GM12864 (cell line): ENCODE results near the gene CBLN1.

ENCODE experiments used
- DNase-seq: peaks from one replicate; pipeline ENCODE4 v3.0.0-alpha.2; 2011; ENCODE audit warnings: low read depth
- H3K4me3 ChIP-seq: 2 replicates; pipeline ENCODE4 v1.5.1; 2011; ENCODE audit warnings: mild to moderate bottlenecking, low read depth, low read length, control low read depth
- TF ChIP-seq, protein P1 (sequence below): IDR thresholded peaks from 2 replicates; pipeline ENCODE4 v1.5.1; 2011; ENCODE audit warnings: low read depth, mild to moderate bottlenecking, moderate library complexity, low read length, control low read depth, inconsistent platforms; ENCODE audit errors: missing control alignments

The CBLN1 gene

GRCh38 chr16:49282690-49283375 lies 1.2 kb upstream of the CBLN1 start:
- DNase-seq = no peak
- TF ChIP-seq, protein P1, sequence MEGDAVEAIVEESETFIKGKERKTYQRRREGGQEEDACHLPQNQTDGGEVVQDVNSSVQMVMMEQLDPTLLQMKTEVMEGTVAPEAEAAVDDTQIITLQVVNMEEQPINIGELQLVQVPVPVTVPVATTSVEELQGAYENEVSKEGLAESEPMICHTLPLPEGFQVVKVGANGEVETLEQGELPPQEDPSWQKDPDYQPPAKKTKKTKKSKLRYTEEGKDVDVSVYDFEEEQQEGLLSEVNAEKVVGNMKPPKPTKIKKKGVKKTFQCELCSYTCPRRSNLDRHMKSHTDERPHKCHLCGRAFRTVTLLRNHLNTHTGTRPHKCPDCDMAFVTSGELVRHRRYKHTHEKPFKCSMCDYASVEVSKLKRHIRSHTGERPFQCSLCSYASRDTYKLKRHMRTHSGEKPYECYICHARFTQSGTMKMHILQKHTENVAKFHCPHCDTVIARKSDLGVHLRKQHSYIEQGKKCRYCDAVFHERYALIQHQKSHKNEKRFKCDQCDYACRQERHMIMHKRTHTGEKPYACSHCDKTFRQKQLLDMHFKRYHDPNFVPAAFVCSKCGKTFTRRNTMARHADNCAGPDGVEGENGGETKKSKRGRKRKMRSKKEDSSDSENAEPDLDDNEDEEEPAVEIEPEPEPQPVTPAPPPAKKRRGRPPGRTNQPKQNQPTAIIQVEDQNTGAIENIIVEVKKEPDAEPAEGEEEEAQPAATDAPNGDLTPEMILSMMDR = no peak
- H3K4me3 ChIP-seq = peak overlapping the region; percentile 55

- TF ChIP-seq, protein P1 = peak; percentile 41
- DNase-seq = peak; percentile 52
- H3K4me3 ChIP-seq = peak overlapping the region; percentile 55
These were observed 405 bp upstream of the CBLN1 start for GRCh38 chr16:49281843-49282642.

DNA sequence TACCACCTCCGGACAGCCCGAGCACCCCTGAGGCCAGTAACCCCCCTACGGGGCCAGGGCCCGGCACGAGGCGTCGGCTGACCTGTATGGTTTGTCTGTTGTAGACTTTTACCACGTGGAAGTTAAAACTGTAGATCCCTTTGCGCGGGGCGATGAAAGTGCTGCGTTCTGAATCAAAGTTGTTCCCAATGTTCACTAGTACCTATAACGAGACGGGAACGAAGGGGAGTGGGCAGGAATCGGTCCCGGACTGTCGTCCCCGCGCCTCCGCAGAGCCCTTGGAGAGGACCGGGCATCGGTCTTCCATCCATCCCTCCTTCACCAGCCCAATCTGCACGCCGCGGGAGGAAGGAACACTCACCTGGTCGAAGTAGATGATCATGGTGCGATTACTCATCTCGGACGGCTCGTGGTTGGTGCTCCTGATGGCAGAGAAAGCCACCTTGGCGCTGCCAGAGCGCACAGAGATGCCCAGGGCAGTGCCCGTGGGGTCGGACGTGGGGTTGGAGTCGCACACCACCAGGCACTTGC lies 732 bp downstream of the CBLN1 start:
- TF ChIP-seq, protein P1 = no peak
- DNase-seq = no peak
- H3K4me3 ChIP-seq = no peak overlapping the region

DNA sequence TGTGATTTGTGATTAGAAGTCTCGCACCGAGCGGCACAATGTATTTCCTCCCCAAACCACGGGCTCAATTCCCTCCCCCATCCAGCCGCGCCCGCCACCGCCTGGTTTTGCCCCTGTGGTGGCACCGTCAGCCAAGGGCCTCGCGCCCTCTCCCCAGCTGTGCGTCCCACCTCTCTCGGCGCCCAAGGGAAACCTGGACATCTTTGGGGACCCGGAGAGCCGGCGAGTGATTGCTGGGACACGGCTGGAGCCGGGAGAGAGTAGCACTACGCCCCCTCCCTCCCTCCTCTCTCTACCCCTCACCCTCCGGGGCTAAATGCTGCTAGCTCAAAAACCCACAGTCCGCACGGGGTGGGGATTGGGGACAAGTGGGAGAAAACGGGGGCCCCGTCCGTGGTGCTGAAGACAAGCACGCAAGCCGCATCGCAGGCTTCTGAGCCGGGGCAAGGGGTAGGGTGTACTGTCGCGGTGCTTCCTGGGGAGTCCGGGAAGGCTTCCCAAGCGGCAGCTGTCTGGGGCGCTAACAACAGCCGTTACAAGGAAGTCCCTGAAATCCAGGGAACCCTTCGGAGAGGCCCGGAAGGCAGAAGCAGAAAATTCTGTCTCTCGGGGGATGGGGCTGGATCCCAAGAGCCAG lies 1.4 kb downstream of the CBLN1 start:
- TF ChIP-seq, protein P1 = no peak
- H3K4me3 ChIP-seq = no peak overlapping the region
- no peak for DNase-seq

GRCh38 chr16:49278944-49279725 lies 2.5 kb downstream of the CBLN1 start:
- no peak overlapping the region for H3K4me3 ChIP-seq
- DNase-seq = no peak
- TF ChIP-seq, protein P1 = no peak

DNA sequence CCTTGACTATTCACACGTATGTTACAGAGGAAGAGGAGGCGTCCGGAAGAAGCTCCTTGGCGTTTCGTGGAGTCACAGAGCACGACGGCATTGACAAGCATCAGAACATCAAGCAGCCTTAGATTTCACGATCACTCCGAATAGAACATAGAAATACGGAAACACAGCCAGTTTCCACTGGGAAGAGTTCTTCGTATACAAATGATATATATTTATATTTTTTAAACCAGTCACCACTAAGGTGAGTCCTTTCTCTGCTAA lies 3.1 kb downstream of the CBLN1 start:
- TF ChIP-seq, protein P1 = no peak
- H3K4me3 ChIP-seq = no peak overlapping the region
- no peak for DNase-seq
